ENCODE measurements around the gene COL8A2. TPM values are rescaled to one million over a fixed set of nuclear protein-coding genes. Genes with fewer than 3 reads are reported as not detected.

The COL8A2 gene
- total and polyA plus RNA-seq, 4 donors = 17.4 to 48.5 (median 28.0) TPM

- no peak overlapping the region for H3K4me3 ChIP-seq (ENCODE audit: low read length in 2 of 2)
- H3K27me3 ChIP-seq (ENCODE audit: control insufficient read depth in 1 of 2, insufficient read depth in 2 of 2, low read length in 1 of 2) = no peaks in the 10 kb centered on the region
- ATAC-seq (ENCODE audit: low FRiP score) (no peak), DNase-seq (no peak)
- peaks cover 0 to 5% of the 10 kb centered on the region in 2 donors for H3K36me3 ChIP-seq (ENCODE audit: control insufficient read depth in 1 of 2, insufficient read depth in 2 of 2, low read length in 1 of 2)
- no peak overlapping the region for H3K27ac ChIP-seq (ENCODE audit: low read depth in 1 of 2, low read length in 2 of 2)
- WGBS, 2 donors = 91 to 92% methylated on average over 5 of the region's 5 CpGs
- H3K9me3 ChIP-seq (ENCODE audit: control insufficient read depth, low read length) = no peaks in the 10 kb centered on the region
- no peaks in the 10 kb centered on the region for H3K4me1 ChIP-seq (ENCODE audit: control insufficient read depth in 1 of 2, insufficient read depth in 2 of 2, low read length in 2 of 2)
- intact Hi-C loops (cut with DNase I) = no loop called here
These were observed 69.3 kb downstream of the COL8A2 start for GRCh38 chr1:36055706-36056105.

DNA sequence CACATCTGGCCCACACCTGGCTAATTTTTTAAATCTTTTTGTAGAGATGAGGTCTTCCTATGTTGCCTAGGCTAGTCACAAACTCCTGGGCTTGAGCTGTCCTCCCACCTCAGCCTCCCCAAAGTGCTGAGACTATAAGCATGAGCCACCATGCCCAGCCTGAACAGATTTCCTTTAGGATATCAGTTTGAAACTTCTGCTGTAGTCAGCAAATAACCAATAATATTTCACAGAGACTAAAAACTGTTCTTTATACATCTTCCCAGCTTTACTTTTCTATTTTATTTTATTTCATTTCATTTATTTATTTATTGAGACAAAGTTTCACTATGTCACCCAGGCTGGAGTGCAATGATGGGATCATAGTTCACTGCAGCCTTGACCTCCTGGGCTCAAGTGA is 71.0 kb downstream of the COL8A2 start:
- Histone ChIP-seq H3K27ac (ENCODE audit: low read depth in 1 of 2, low read length in 2 of 2) (no peak overlapping the region), H3K4me3 (ENCODE audit: low read length in 2 of 2) (no peak overlapping the region), H3K36me3 (ENCODE audit: control insufficient read depth in 1 of 2, insufficient read depth in 2 of 2, low read length in 1 of 2) (peaks cover 0 to 5% of the 10 kb centered on the region in 2 donors), H3K4me1 (ENCODE audit: control insufficient read depth in 1 of 2, insufficient read depth in 2 of 2, low read length in 2 of 2) (no peaks in the 10 kb centered on the region), H3K9me3 (ENCODE audit: control insufficient read depth, low read length) (no peaks in the 10 kb centered on the region), H3K27me3 (ENCODE audit: control insufficient read depth in 1 of 2, insufficient read depth in 2 of 2, low read length in 1 of 2) (no peaks in the 10 kb centered on the region)
- ATAC-seq (ENCODE audit: low FRiP score) = no peak
- no peak for DNase-seq
- intact Hi-C loops (cut with DNase I) = no loop called here

DNA sequence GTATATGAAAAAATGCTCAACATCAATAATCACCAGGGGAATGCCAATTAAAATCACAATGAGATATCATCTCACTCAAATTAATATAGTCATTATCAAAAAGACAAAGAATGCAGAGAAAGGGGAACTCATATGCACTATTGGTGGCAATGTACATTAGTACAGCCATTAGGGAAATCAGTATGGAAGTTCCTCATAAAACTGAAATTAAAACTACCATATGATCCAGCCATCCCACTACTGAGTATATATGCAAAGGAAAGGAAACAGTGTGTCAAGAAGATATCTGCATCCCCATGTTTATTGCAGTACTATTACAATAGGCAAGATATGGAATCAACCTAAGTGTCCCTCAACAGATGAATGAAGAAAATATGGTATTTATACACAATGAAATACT is 73.2 kb downstream of the COL8A2 start:
- no peak overlapping the region for H3K27ac ChIP-seq (ENCODE audit: low read depth in 1 of 2, low read length in 2 of 2)
- ATAC-seq (ENCODE audit: low FRiP score) (no peak), DNase-seq (no peak)
- peaks cover 0 to 5% of the 10 kb centered on the region in 2 donors for H3K36me3 ChIP-seq (ENCODE audit: control insufficient read depth in 1 of 2, insufficient read depth in 2 of 2, low read length in 1 of 2)
- H3K27me3 ChIP-seq (ENCODE audit: control insufficient read depth in 1 of 2, insufficient read depth in 2 of 2, low read length in 1 of 2) = no peaks in the 10 kb centered on the region
- H3K9me3 ChIP-seq (ENCODE audit: control insufficient read depth, low read length) = no peaks in the 10 kb centered on the region
- no peak overlapping the region for H3K4me3 ChIP-seq (ENCODE audit: low read length in 2 of 2)
- H3K4me1 ChIP-seq (ENCODE audit: control insufficient read depth in 1 of 2, insufficient read depth in 2 of 2, low read length in 2 of 2) = no peaks in the 10 kb centered on the region
- intact Hi-C loops (cut with DNase I) = no loop called here

Other genes with a start within 250 kb of the COL8A2 start
- 10 to 100 TPM; 27.7 to 33.9 TPM for gene AGO1, start 242.0 kb downstream of the COL8A2 start, total RNA-seq
- gene AGO1, start 242.0 kb downstream of the COL8A2 start, polyA plus RNA-seq = 1 to 10 TPM; 4.3 to 4.4 TPM
- gene AGO3, start 194.1 kb downstream of the COL8A2 start, total RNA-seq = 10 to 100 TPM; 48.1 to 50.4 TPM
- 1 to 10 TPM; 1.1 to 4.2 TPM for gene AGO3, start 194.1 kb downstream of the COL8A2 start, polyA plus RNA-seq
- gene TEKT2, start 41.1 kb downstream of the COL8A2 start, total RNA-seq = not detected
- gene TEKT2, start 41.1 kb downstream of the COL8A2 start, polyA plus RNA-seq = under 1 TPM in 1 of 2 donors, not detected in 1; 0.82 TPM
- gene ADPRS, start 36.3 kb downstream of the COL8A2 start, total RNA-seq = 10 to 100 TPM; 15.9 to 21.2 TPM
- 10 to 100 TPM; 12.9 to 20.4 TPM for gene ADPRS, start 36.3 kb downstream of the COL8A2 start, polyA plus RNA-seq
- 10 to 100 TPM; 55.6 to 61.7 TPM for gene TRAPPC3, start 24.3 kb upstream of the COL8A2 start, total RNA-seq
- gene TRAPPC3, start 24.3 kb upstream of the COL8A2 start, polyA plus RNA-seq = 10 to 100 TPM; 81.0 to 90.7 TPM
- 100 to 1,000 TPM; 113 to 133 TPM for gene MAP7D1, start 30.9 kb upstream of the COL8A2 start, total RNA-seq
- 10 to 100 TPM; 52.8 to 81.2 TPM for gene MAP7D1, start 30.9 kb upstream of the COL8A2 start, polyA plus RNA-seq
- gene THRAP3, start 99.2 kb upstream of the COL8A2 start, total RNA-seq = 10 to 100 TPM; 85.3 to 91.5 TPM
- 10 to 100 TPM; 31.6 to 46.7 TPM for gene THRAP3, start 99.2 kb upstream of the COL8A2 start, polyA plus RNA-seq
- 1 to 10 TPM; 4.1 to 6.9 TPM for gene SH3D21, start 181.1 kb upstream of the COL8A2 start, total RNA-seq
- 1 to 10 TPM; 2.4 to 5.1 TPM for gene SH3D21, start 181.1 kb upstream of the COL8A2 start, polyA plus RNA-seq
- 10 to 100 TPM; 44.7 to 58.3 TPM for gene EVA1B, start 198.4 kb upstream of the COL8A2 start, total RNA-seq
- gene EVA1B, start 198.4 kb upstream of the COL8A2 start, polyA plus RNA-seq = 100 to 1,000 TPM in 1 of 2 donors, 10 to 100 TPM in 1; 38.2 to 165 TPM